Activated CD4-positive, alpha-beta memory T cell treated with anti-CD3 and anti-CD28 coated beads for 36 hours (primary cell): ENCODE measurements around the gene JARID2. TPM values are rescaled to one million over a fixed set of nuclear protein-coding genes. Genes with fewer than 3 reads are reported as not detected.

ENCODE experiments used
- CTCF ChIA-PET: fragments of 350-600 bp; sonication (Branson Sonifier 250); formaldehyde crosslinking; loops from one replicate; lab custom pipeline; 2021; ENCODE audit warnings: antibody characterized with exemption, inconsistent platforms; lab: Charles Lee
- POLR2A ChIA-PET: fragments of 350-600 bp; sonication (Branson Sonifier 250); formaldehyde crosslinking; loops from one replicate; lab custom pipeline; 2021; ENCODE audit warnings: antibody characterized with exemption; lab: Charles Lee
- DNase-seq: peaks from one replicate; pipeline ENCODE4 v3.0.0-alpha.2; 2020
- H3K27ac Mint-ChIP-seq: one replicate; pipeline ENCODE4 v1.8.0; 2021; ENCODE audit warnings: mixed read lengths
- H3K27me3 Mint-ChIP-seq: one replicate; pipeline ENCODE4 v1.8.0; 2021; ENCODE audit warnings: mixed read lengths
- H3K36me3 Mint-ChIP-seq: one replicate; pipeline ENCODE4 v1.8.0; 2021; ENCODE audit warnings: mixed read lengths
- H3K4me1 Mint-ChIP-seq: one replicate; pipeline ENCODE4 v1.8.0; 2021; ENCODE audit warnings: low read depth, mixed read lengths
- H3K4me3 Mint-ChIP-seq: one replicate; pipeline ENCODE4 v1.8.0; 2021; ENCODE audit warnings: mild to moderate bottlenecking, mixed read lengths
- H3K9me3 Mint-ChIP-seq: one replicate; pipeline ENCODE4 v1.8.0; 2021; ENCODE audit warnings: mixed read lengths
- intact Hi-C: fragments of 100-400 bp; cut with micrococcal nuclease; formaldehyde crosslinking; loops from one replicate; pipeline ENCODE4 v1.15.1; 2023
- total RNA-seq, 2 experiments: library from RNA; stranded (reverse); gene quantifications; one replicate each; pipeline ENCODE4 v1.2.3, GENCODE V29; 2021

JARID2 gene
- total RNA-seq, 2 experiments from 2014 or later = 41.4 to 44.0 TPM

DNA sequence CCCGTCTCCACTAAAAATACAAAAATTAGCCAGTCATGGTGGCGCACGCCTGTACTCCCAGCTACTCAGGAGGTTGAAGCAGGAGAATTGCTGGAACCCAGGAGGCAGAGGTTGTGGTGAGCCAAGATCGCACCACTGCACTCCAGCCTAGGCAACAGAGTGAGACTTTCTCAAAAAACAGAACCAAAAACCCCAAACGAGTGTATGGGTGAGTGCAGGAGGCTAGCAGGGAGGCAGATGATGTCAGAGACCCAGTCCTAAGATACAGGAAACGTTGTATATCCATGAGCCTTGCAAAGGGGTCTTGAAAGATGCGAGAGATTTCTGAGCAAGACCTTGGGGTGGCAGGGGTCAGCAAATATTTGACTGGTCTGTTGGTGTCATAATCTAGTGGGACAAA, 136.2 kb downstream of the JARID2 start:
- H3K36me3 Mint-ChIP-seq = peaks cover 20% of the 10 kb centered on the region
- no peak for DNase-seq
- ChIA-PET POLR2A (no interaction called here), CTCF (no interaction called here)
- intact Hi-C loops = no loop called here
- H3K4me1 Mint-ChIP-seq = peaks cover 65% of the 10 kb centered on the region
- H3K4me3 Mint-ChIP-seq = no peak overlapping the region
- H3K27ac Mint-ChIP-seq = no peak overlapping the region
- no peaks in the 10 kb centered on the region for H3K9me3 Mint-ChIP-seq
- no peaks in the 10 kb centered on the region for H3K27me3 Mint-ChIP-seq

DNA sequence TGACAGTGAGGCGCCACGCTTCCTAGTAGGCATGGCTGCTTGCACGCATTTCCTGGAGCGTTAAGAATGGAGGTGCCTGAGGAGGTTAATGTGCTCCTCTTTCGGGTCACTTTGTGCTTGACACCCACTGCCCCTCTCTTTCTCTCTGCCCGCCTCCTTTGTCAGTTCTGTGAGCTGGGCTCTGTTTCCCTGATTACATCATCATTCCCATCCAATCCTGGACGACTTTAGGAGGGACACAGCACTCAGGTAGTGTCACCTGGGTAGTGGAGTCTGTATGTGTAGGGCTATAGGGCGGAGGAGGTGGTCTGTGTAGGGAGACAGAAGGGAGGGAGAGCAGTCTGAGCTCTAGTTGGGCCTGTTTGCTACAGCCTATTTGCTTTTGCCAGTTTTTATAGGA, 136.8 kb downstream of the JARID2 start:
- Mint-ChIP-seq H3K4me3 (no peak overlapping the region), H3K27me3 (no peaks in the 10 kb centered on the region), H3K36me3 (peaks cover 18% of the 10 kb centered on the region), H3K27ac (no peak overlapping the region), H3K9me3 (no peaks in the 10 kb centered on the region), H3K4me1 (peaks cover 69% of the 10 kb centered on the region)
- ChIA-PET POLR2A (no interaction called here), CTCF (interaction anchor here (0.6 kb wide), 1 partner anchor 18 kb away, joined by 3 read pairs; no protein-coding TSS in a partner anchor)
- intact Hi-C loops = no loop called here
- no peak for DNase-seq

DNA sequence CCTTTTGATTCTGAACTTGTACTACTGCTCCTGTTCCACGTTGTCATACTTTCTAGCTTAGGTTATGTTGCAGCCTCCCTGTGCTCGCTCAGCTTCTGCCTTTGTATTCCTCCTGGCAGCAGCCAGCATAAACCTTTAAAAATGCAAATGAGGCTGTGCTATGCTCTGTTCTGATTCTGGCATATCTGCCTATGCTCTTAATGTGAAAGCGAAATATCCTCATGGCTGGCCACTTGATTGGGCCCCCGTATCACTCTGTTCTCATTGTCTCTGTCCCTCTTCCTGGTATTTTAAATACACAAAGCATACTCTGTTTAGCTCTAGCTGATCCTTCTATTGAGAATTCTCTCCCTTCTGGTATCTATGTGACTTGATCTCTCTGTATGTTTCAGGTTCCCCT, 139.0 kb downstream of the JARID2 start:
- CTCF ChIA-PET = no interaction called here
- intact Hi-C loops = loop anchor here (5.0 kb wide), 1 partner anchor 43 kb away; no protein-coding TSS in a partner anchor
- no peak overlapping the region for H3K4me3 Mint-ChIP-seq
- no peak for DNase-seq
- POLR2A ChIA-PET = no interaction called here
- no peaks in the 10 kb centered on the region for H3K27me3 Mint-ChIP-seq
- no peak overlapping the region for H3K27ac Mint-ChIP-seq
- peaks cover 10% of the 10 kb centered on the region for H3K36me3 Mint-ChIP-seq
- H3K4me1 Mint-ChIP-seq = peaks cover 74% of the 10 kb centered on the region
- H3K9me3 Mint-ChIP-seq = no peaks in the 10 kb centered on the region

- intact Hi-C loops = loop anchor here (5.0 kb wide), 1 partner anchor 43 kb away; no protein-coding TSS in a partner anchor
- no peak for DNase-seq
- no peaks in the 10 kb centered on the region for H3K27me3 Mint-ChIP-seq
- H3K9me3 Mint-ChIP-seq = no peaks in the 10 kb centered on the region
- ChIA-PET CTCF (no interaction called here), POLR2A (no interaction called here)
- no peak overlapping the region for H3K4me3 Mint-ChIP-seq
- peaks cover 6% of the 10 kb centered on the region for H3K36me3 Mint-ChIP-seq
- peaks cover 74% of the 10 kb centered on the region for H3K4me1 Mint-ChIP-seq
- H3K27ac Mint-ChIP-seq = no peak overlapping the region
These were observed 139.7 kb downstream of the JARID2 start for GRCh38 chr6:15385521-15385920.

DNA sequence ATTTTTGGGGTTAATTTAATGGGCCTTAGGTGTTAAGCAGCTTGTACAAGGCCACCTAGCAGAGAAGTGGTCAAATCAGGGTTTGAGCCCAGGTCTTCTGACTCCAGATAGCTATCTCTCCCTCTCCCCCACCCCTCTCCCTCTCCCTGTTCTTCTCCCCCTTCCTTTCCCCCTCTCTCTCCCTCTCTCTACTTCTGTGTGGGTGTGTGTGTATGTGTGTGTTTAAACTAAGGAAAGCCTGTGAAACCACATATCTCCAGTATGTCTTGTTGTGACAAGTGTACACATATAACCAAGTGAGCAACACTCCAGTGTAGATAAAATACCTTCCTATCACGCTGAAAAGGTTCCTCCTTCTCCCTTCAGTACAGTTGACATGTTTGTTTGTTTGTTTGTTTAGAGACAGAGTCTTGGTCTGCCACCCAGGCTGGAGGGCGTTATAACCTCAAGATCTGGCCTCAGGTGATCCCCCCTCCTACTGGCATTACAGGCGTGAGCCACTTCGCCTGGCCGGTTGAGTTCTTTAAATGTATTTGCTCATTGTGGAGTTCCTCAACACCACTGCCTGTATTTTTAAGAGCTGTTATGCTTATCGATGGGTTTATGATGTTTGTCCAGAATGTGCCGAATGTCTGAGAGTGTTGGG, 140.4 kb downstream of the JARID2 start:
- Mint-ChIP-seq H3K9me3 (no peaks in the 10 kb centered on the region), H3K27ac (no peak overlapping the region), H3K27me3 (no peaks in the 10 kb centered on the region), H3K4me3 (no peak overlapping the region), H3K36me3 (peaks cover 6% of the 10 kb centered on the region), H3K4me1 (peaks cover 77% of the 10 kb centered on the region)
- POLR2A ChIA-PET = no interaction called here
- intact Hi-C loops = loop anchor here (5.0 kb wide), 1 partner anchor 44 kb away; no protein-coding TSS in a partner anchor
- DNase-seq = no peak
- CTCF ChIA-PET = no interaction called here

- no peak overlapping the region for H3K27ac Mint-ChIP-seq
- H3K4me3 Mint-ChIP-seq = no peak overlapping the region
These were observed 140.9 kb downstream of the JARID2 start for GRCh38 chr6:15386756-15387112.

GRCh38 chr6:15387118-15387517, 141.2 kb downstream of the JARID2 start:
- H3K27me3 Mint-ChIP-seq = no peaks in the 10 kb centered on the region
- H3K4me1 Mint-ChIP-seq = peaks cover 76% of the 10 kb centered on the region
- H3K9me3 Mint-ChIP-seq = no peaks in the 10 kb centered on the region
- no peak overlapping the region for H3K4me3 Mint-ChIP-seq
- CTCF ChIA-PET = no interaction called here
- peaks cover 2% of the 10 kb centered on the region for H3K36me3 Mint-ChIP-seq
- intact Hi-C loops = loop anchor here (5.0 kb wide), 1 partner anchor 45 kb away; no protein-coding TSS in a partner anchor
- peak; percentile 41 for DNase-seq
- no peak overlapping the region for H3K27ac Mint-ChIP-seq
- POLR2A ChIA-PET = no interaction called here

More at GRCh38 chr6:15386756-15387112, 140.9 kb downstream of the JARID2 start:
- peaks cover 2% of the 10 kb centered on the region for H3K36me3 Mint-ChIP-seq
- POLR2A ChIA-PET = no interaction called here
- no peak for DNase-seq
- peaks cover 74% of the 10 kb centered on the region for H3K4me1 Mint-ChIP-seq
- intact Hi-C loops = loop anchor here (5.0 kb wide), 1 partner anchor 44 kb away; no protein-coding TSS in a partner anchor
- CTCF ChIA-PET = no interaction called here
- no peaks in the 10 kb centered on the region for H3K27me3 Mint-ChIP-seq
- no peaks in the 10 kb centered on the region for H3K9me3 Mint-ChIP-seq

DNA sequence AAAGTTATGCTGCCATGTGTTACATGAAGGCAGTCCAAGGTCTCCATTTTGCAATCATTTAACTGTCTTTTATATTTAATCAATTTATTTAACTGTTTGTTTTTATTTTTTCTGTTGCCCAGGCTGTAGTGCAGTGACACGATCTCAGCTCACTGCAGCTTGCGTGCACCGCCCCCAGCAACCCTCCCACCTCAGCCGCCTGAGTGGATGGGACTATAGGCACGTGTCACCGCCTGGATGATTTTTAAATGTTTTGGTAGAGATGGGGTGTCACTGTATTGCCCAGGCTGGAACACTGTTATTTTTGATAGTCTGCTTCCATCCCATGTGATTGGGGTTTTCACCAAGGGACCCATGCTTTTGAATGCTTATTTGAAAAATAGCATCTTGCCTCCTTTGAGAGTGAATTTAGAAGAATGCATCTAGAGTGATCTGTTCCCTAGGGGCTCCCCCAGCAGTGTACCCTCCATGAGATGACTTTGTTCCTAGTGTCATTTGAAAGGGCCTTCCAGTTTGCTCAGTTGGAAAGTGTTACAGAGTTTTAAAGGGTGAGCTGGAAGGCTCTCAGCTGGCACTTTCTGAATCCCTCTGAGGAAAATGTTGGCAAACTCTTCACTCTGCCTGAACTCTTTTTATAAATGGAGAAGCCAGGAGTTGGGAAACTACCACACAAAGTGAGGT, 143.4 kb downstream of the JARID2 start:
- H3K36me3 Mint-ChIP-seq = peaks cover 13% of the 10 kb centered on the region

GRCh38 chr6:15389765-15390723, 144.2 kb downstream of the JARID2 start:
- intact Hi-C loops = loop anchor here (5.0 kb wide), 1 partner anchor 48 kb away; no protein-coding TSS in a partner anchor
- no peak for DNase-seq
- no peaks in the 10 kb centered on the region for H3K9me3 Mint-ChIP-seq
- ChIA-PET CTCF (interaction anchor here (1.0 to 1.7 kb wide), 2 partner anchors 15 to 58 kb away, joined by 4 read pairs; no protein-coding TSS in a partner anchor), POLR2A (no interaction called here)
- H3K27me3 Mint-ChIP-seq = no peaks in the 10 kb centered on the region
- peaks cover 81% of the 10 kb centered on the region for H3K4me1 Mint-ChIP-seq
- peaks cover 20% of the 10 kb centered on the region for H3K36me3 Mint-ChIP-seq
- H3K27ac Mint-ChIP-seq = no peak overlapping the region
- no peak overlapping the region for H3K4me3 Mint-ChIP-seq

More for the DNA sequence above, 143.4 kb downstream of the JARID2 start:
- H3K9me3 Mint-ChIP-seq = no peaks in the 10 kb centered on the region
- CTCF ChIA-PET = interaction anchor here (1.7 kb wide), 1 partner anchor 57 kb away, joined by 4 read pairs; no protein-coding TSS in a partner anchor
- POLR2A ChIA-PET = no interaction called here
- DNase-seq = no peak
- no peak overlapping the region for H3K4me3 Mint-ChIP-seq
- peaks cover 81% of the 10 kb centered on the region for H3K4me1 Mint-ChIP-seq
- intact Hi-C loops = loop anchor here (5.0 kb wide), 1 partner anchor 47 kb away; no protein-coding TSS in a partner anchor
- H3K27ac Mint-ChIP-seq = no peak overlapping the region
- H3K27me3 Mint-ChIP-seq = no peaks in the 10 kb centered on the region

DNA sequence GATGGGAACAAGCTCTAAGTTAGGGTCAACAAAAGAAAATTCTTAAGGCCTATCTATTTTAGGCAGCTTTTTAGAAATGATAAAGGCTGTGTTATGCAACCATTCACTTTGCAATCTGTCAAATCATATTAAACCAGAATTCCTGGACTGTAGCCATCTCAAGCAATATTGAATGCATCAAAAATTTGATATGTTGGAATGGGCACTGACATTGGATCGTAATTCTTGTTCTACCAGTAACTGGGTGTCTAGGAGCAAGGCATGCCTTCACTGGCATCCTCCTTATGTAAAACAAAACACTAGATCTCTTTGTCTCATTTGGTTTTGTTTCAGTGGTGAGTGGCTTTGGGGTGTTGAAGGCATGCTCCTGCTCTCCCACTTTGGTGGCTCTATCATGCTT, 145.6 kb downstream of the JARID2 start:
- CTCF ChIA-PET = no interaction called here
- peaks cover 23% of the 10 kb centered on the region for H3K36me3 Mint-ChIP-seq
- H3K9me3 Mint-ChIP-seq = no peaks in the 10 kb centered on the region

DNA sequence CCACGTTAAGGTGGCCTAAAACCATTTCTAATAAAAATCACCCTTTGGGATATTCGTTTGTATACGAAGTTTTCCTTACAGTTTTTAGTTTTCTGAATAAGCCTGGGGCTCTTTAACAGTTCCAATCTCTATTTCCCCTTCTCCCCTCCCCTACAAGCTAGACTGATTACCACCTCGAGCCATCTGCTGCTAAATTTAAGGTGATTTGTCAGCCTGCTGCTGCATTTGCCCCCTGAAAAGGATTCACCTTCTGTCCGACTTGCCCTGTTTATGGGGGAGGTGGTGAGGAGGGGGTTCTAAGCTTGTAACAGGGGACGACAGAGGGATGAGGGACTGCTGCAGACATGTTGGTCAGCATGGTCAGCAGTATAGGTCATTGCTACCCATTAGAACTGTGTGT, 146.3 kb downstream of the JARID2 start:
- intact Hi-C loops = no loop called here
- peaks cover 71% of the 10 kb centered on the region for H3K4me1 Mint-ChIP-seq
- no peaks in the 10 kb centered on the region for H3K27me3 Mint-ChIP-seq
- ChIA-PET CTCF (no interaction called here), POLR2A (interaction anchor here (0.9 kb wide), 1 partner anchor 61 kb away, joined by 6 read pairs; no protein-coding TSS in a partner anchor)
- H3K36me3 Mint-ChIP-seq = peaks cover 23% of the 10 kb centered on the region
- no peak for DNase-seq
- no peaks in the 10 kb centered on the region for H3K9me3 Mint-ChIP-seq
- H3K4me3 Mint-ChIP-seq = no peak overlapping the region
- no peak overlapping the region for H3K27ac Mint-ChIP-seq

More for the DNA sequence above, 145.6 kb downstream of the JARID2 start:
- POLR2A ChIA-PET = interaction anchor here (0.9 kb wide), 1 partner anchor 60 kb away, joined by 6 read pairs; no protein-coding TSS in a partner anchor
- H3K4me1 Mint-ChIP-seq = peaks cover 75% of the 10 kb centered on the region
- intact Hi-C loops = no loop called here
- DNase-seq = no peak
- no peak overlapping the region for H3K4me3 Mint-ChIP-seq
- H3K27me3 Mint-ChIP-seq = no peaks in the 10 kb centered on the region
- H3K27ac Mint-ChIP-seq = no peak overlapping the region
